Ovary (tissue), 9 donors: ENCODE measurements around the gene TSPAN10. TPM values are rescaled to one million over a fixed set of nuclear protein-coding genes. Genes with fewer than 3 reads are reported as not detected.

ENCODE experiments used
- DNase-seq, 5 donors: peaks; one replicate each; pipeline ENCODE4 v3.0.0-alpha.2; 2019 to 2020
- H3K27ac ChIP-seq, 2 donors: fragments of 200-600 bp; one replicate each; pipeline versions ENCODE4 v1.5.1 to v1.8.0; 2019 to 2022
- H3K27me3 ChIP-seq: fragments of 200-600 bp; one replicate; pipeline ENCODE4 v1.8.0; 2022
- H3K36me3 ChIP-seq: fragments of 200-600 bp; sonication (generic); one replicate; pipeline ENCODE4 v1.5.1; 2019
- H3K4me1 ChIP-seq: one replicate; pipeline ENCODE4 v1.8.1; 2013; ENCODE audit warnings: mild to moderate bottlenecking, moderate library complexity; ENCODE audit not compliant: insufficient read depth
- H3K4me3 ChIP-seq: fragments of 200-600 bp; sonication (generic); one replicate; pipeline ENCODE4 v1.5.1; 2017
- H3K9me3 ChIP-seq, 2 donors: fragments of 200-600 bp in 1 of 2; sonication (generic) in 1 of 2; one replicate each; pipeline versions ENCODE4 v1.5.1 to v1.8.1; 2013 to 2019; ENCODE audit warnings: mild to moderate bottlenecking in 1 of 2, moderate library complexity in 1 of 2
- CTCF ChIP-seq, 3 donors: fragments of 450-650 bp in 2 of 3; fragments of 200-600 bp in 1 of 3; IDR thresholded peaks; one replicate each; pipeline versions ENCODE4 v1.5.1 to v1.8.0; 2016 to 2022; ENCODE audit warnings: antibody characterized with exemption in 3 of 3, mild to moderate bottlenecking in 1 of 3
- EP300 ChIP-seq: sonication (generic); formaldehyde crosslinking; IDR thresholded peaks from one replicate; pipeline ENCODE4 v1.6.1; 2017; ENCODE audit warnings: antibody characterized with exemption
- POLR2A ChIP-seq: fragments of 450-650 bp; IDR thresholded peaks from one replicate; pipeline ENCODE4 v1.6.1; 2017; ENCODE audit warnings: antibody characterized with exemption, mild to moderate bottlenecking, moderate library complexity
- WGBS, 3 donors: extraction: QIAGEN DNeasy Blood & Tissue Kit in 1 of 3; methylation state at CpG; one replicate each; pipeline versions ENCODE4 v1.1.5 to v1.1.7; 2013 to 2017; 5-methylcytosine and 5-hydroxymethylcytosine counted together
- intact Hi-C, 4 donors: fragments of 100-400 bp; cut with DNase I; formaldehyde crosslinking; loops; one replicate each; pipeline versions ENCODE4 v1.11.0 to v1.15.1; 2022 to 2023
- polyA plus RNA-seq, 2 donors: library from polyadenylated mRNA; stranded (reverse); fragments of 200-250 nt in 1 of 2; fragments of 350-450 nt in 1 of 2; fragmentation: Illumina TruSeq in 1 of 2; extraction: RNeasy Lipid Tissue Mini Kit (QIAGEN cat#74804) in 1 of 2; gene quantifications; one replicate each; pipeline ENCODE4 v1.2.3, GENCODE V29; 2013 to 2014
- total RNA-seq, 7 donors: library from RNA; depleted of rRNA in 2 of 7; stranded (reverse); fragments of >200 nt in 2 of 7; fragmentation: NEBNext Ultra II Directional in 3 of 7; extraction: Animal tissue kit (Norgen Biotek cat#: 25700) in 3 of 7; gene quantifications; one replicate each; pipeline versions ENCODE4 v1.1.0 to v1.2.4, GENCODE V29; 2016 to 2023
- donor health status: DM: no; HTN: no; CAD: no; lungs with moderate emphysema.
- donor health status: DM: no; HTN: no; CAD: no.
- donor health status: Bipolar disorder and iron deficiency.
- donor health status: DM: yes; HTN: yes; CAD: no.
- donor health status: DM: no; HTN: no; CAD: no.
- donor health status: DM: yes; HTN: yes; CAD: no.

The TSPAN10 gene
- total and polyA plus RNA-seq, 9 donors = 0.68 to 3.3 (median 1.2) TPM

DNA sequence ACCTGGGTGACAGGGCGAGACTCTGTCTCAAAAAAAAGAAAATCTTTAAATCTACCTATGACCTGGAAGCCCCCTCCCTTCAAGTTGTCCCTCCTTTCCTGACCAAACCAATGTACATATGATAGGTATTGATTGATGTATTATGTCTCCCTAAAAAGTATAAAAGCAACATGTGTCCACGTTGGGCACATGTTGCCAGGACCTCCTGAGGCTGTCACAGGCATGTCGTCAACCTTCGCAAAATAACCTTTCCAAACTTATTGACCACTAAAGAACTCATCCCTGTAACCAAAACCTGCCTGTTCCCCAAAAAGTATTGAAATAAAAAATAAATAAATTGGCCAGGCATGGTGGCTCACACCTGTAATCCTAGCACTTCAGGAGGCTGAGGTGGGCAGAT, 25.0 kb downstream of the TSPAN10 start:
- H3K9me3 ChIP-seq = no peaks in the 10 kb centered on the region
- no peak for DNase-seq
- no peak overlapping the region for H3K27ac ChIP-seq
- intact Hi-C loops = no loop called here
- H3K4me3 ChIP-seq = no peak overlapping the region
- WGBS, 3 donors = 90 to 94% (median 90%) methylated on average over 4 of the region's 4 CpGs
- no peak for TF ChIP-seq CTCF (IDR thresholded peaks at IDR 0.05)
- TF ChIP-seq POLR2A = no peak
- TF ChIP-seq EP300 = no peak
- no peaks in the 10 kb centered on the region for H3K27me3 ChIP-seq
- peaks cover 9% of the 10 kb centered on the region for H3K4me1 ChIP-seq
- no peaks in the 10 kb centered on the region for H3K36me3 ChIP-seq

DNA sequence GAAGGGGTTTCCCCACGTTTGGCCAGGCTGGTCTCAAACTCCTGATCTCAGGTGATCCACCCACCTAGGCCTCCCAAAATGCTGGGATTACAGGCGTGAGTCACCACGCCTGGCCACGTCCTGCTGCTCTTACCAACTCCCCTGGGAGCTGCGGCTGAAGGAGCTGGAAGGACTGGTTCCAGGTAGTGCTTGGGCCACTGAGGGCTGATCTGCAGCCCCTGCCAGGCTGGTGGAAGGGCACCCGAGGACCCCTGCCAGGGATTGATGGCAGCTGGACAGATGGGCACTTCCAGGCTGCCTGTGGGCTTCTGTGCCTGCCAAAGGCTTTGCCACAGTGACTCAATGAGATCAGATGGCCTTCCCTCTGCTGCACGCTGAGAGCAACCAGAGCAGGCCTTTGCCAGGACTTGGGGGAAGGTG, 27.1 kb downstream of the TSPAN10 start:
- Histone ChIP-seq H3K4me3 (no peak overlapping the region), H3K9me3 (no peaks in the 10 kb centered on the region), H3K4me1 (peaks cover 12% of the 10 kb centered on the region), H3K27ac (no peak overlapping the region), H3K36me3 (no peaks in the 10 kb centered on the region), H3K27me3 (no peaks in the 10 kb centered on the region)
- TF ChIP-seq CTCF (IDR thresholded peaks at IDR 0.05) (no peak), POLR2A (no peak), EP300 (no peak)
- intact Hi-C loops = no loop called here
- WGBS, 3 donors = 77 to 86% (median 86%) methylated on average over 7 of the region's 7 CpGs
- DNase-seq = no peak

DNA sequence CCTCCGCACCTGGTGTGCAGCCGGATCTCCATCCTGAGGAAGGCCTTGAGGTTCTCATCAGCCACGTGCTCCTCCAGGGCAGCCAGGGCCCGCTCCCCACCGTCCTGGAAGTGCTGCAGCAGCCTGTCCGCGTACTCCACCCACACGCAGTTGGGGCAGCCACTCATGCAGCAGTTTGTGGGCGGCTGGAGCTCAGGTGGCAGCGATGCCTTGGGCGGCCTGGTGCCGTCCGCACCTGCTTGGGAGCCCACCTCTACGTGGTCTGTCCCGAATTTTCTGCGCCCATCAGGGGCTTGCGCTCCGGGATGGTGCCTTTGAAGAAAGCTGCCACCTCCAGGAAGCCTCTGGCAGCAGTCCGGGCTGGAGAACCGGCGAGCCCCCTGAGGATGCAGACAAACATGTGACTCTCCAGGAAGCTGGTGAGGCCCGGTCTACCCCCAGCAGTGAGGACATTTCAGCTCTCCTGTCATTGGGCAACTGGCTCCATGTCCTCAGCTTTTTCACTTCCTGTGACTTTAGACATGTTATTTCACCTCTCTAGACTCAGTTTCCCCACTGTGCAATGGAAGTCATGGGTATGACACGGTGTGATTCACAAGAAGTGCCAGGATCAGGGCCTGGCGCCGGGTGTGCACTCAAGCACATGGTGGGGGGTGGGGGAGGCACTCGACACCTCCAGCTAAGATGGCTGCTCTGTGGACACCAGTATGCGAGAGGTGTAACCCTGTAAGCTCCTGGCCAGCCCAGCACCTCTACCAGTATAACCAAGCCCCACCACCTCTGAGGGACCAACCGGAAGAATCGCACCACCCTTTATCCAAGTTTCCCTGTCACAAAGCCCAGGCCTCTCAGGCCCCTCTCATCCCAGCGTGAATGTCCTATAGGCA, 28.5 kb downstream of the TSPAN10 start:
- WGBS, 3 donors = 58 to 63% (median 59%) methylated on average over 25 to 30 of the region's 30 CpGs
- TF ChIP-seq CTCF (IDR thresholded peaks at IDR 0.05) = no peak
- no peak for TF ChIP-seq POLR2A
- TF ChIP-seq EP300 = no peak
- Histone ChIP-seq H3K36me3 (no peaks in the 10 kb centered on the region), H3K4me1 (peaks cover 12% of the 10 kb centered on the region), H3K27ac (peak overlapping the region; percentile 32 to 78), H3K27me3 (no peaks in the 10 kb centered on the region), H3K9me3 (no peaks in the 10 kb centered on the region), H3K4me3 (peak overlapping the region; percentile 55)
- intact Hi-C loops = no loop called here
- DNase-seq = no peak

GRCh38 chr17:81666092-81666341, 29.0 kb downstream of the TSPAN10 start:
- intact Hi-C loops = no loop called here
- H3K27me3 ChIP-seq = no peaks in the 10 kb centered on the region
- 0 to 1% (median 0%) methylated on average over 14 to 16 of the region's 16 CpGs for WGBS, 3 donors
- no peak for DNase-seq
- no peak for TF ChIP-seq CTCF (IDR thresholded peaks at IDR 0.05)
- TF ChIP-seq POLR2A = no peak
- TF ChIP-seq EP300 = no peak
- no peaks in the 10 kb centered on the region for H3K36me3 ChIP-seq
- peak overlapping the region; percentile 32 to 78 for H3K27ac ChIP-seq
- peak overlapping the region; percentile 55 for H3K4me3 ChIP-seq
- H3K4me1 ChIP-seq = peaks cover 12% of the 10 kb centered on the region
- H3K9me3 ChIP-seq = no peaks in the 10 kb centered on the region
